Small intestine (tissue), 7 donors: Measurements from ENCODE around the gene TMEM217. TPM values are rescaled to one million over a fixed set of nuclear protein-coding genes. Genes with fewer than 3 reads are reported as not detected.

Source experiments
- DNase-seq, 2 donors: peaks; one replicate each; pipeline versions ENCODE4 v3.0.0 to v3.0.0-alpha.2; 2013
- FAIRE-seq: peaks from 2 replicates; lab custom pipeline; 2012; peaks lifted over from hg19 to GRCh38; lab: Jason Lieb, UNC
- H3K27ac ChIP-seq, 3 donors: one replicate each; pipeline ENCODE4 v1.5.1; 2013; ENCODE audit warnings: low read length in 2 of 3, mild to moderate bottlenecking in 2 of 3, control low read depth in 1 of 3, inconsistent platforms in 1 of 3, low read depth in 1 of 3, moderate library complexity in 1 of 3
- H3K27me3 ChIP-seq, 3 donors: one replicate each; pipeline ENCODE4 v1.6.1; 2013; ENCODE audit warnings: low read length in 3 of 3, inconsistent platforms in 1 of 3; ENCODE audit not compliant: control insufficient read depth in 3 of 3, insufficient read depth in 3 of 3
- H3K36me3 ChIP-seq, 3 donors: one replicate each; pipeline ENCODE4 v1.6.1; 2013; ENCODE audit warnings: low read length in 3 of 3, inconsistent platforms in 1 of 3, low read depth in 1 of 3, mild to moderate bottlenecking in 1 of 3, moderate library complexity in 1 of 3; ENCODE audit not compliant: control insufficient read depth in 3 of 3, insufficient read depth in 2 of 3
- H3K4me1 ChIP-seq, 3 donors: one replicate each; pipeline ENCODE4 v1.6.1; 2013; ENCODE audit warnings: low read length in 2 of 3, inconsistent platforms in 1 of 3, low read depth in 1 of 3, mild to moderate bottlenecking in 1 of 3, moderate library complexity in 1 of 3; ENCODE audit not compliant: control insufficient read depth in 3 of 3, insufficient read depth in 2 of 3
- H3K4me3 ChIP-seq, 3 donors: one replicate each; pipeline ENCODE4 v1.5.1; 2013; ENCODE audit warnings: low read length in 3 of 3, control low read depth in 1 of 3, inconsistent platforms in 1 of 3, low read depth in 1 of 3, mild to moderate bottlenecking in 1 of 3, moderate library complexity in 1 of 3
- H3K9me3 ChIP-seq, 2 donors: one replicate each; pipeline ENCODE4 v1.6.1; 2013; ENCODE audit warnings: low read depth in 1 of 2, low read length in 1 of 2; ENCODE audit not compliant: control insufficient read depth in 2 of 2, insufficient read depth in 1 of 2
- WGBS, 3 donors: extraction: QIAGEN DNeasy Blood & Tissue Kit; methylation state at CpG; one replicate each; pipeline ENCODE4 v1.1.7; 2013; 5-methylcytosine and 5-hydroxymethylcytosine counted together
- polyA plus RNA-seq, 4 donors: library from polyadenylated mRNA; stranded (reverse) in 3 of 4; unstranded in 1 of 4; fragments of 200-250 nt in 3 of 4; fragments of 120-200 nt in 1 of 4; gene quantifications; one replicate each; pipeline versions ENCODE4 v1.2.1 to v1.2.3, GENCODE V29; 2013
- donor health status: healthy with polysubstance abuse.
- donor health status: control.
- donor health status: control.
- donor health status: Bipolar disorder and iron deficiency.
- donor health status: healthy.

Gene TMEM217
- polyA plus RNA-seq, 4 donors, result 0.38 to 1.6 (median 0.84) TPM

- no peaks in the 10 kb centered on the region for H3K9me3 ChIP-seq
- 94 to 96% (median 95%) methylated on average over 1 of the region's 1 CpG for WGBS, 3 donors
- H3K4me1 ChIP-seq, result peaks cover 0 to 2% (median 0%) of the 10 kb centered on the region in 3 donors
- no peaks in the 10 kb centered on the region for H3K27me3 ChIP-seq
- FAIRE-seq (no peak), DNase-seq (no peak)
- no peak overlapping the region for H3K27ac ChIP-seq
- H3K36me3 ChIP-seq, result peaks cover 3 to 11% (median 8%) of the 10 kb centered on the region in 3 donors
- H3K4me3 ChIP-seq, result no peak overlapping the region
Measured at GRCh38 chr6:37275350-37275749, 17.4 kb upstream of the TMEM217 start.

GRCh38 chr6:37273690-37274089 is 15.7 kb upstream of the TMEM217 start:
- Histone ChIP-seq H3K4me3 (no peak overlapping the region), H3K27ac (no peak overlapping the region), H3K9me3 (no peaks in the 10 kb centered on the region), H3K27me3 (no peaks in the 10 kb centered on the region), H3K4me1 (peaks cover 0 to 2% (median 0%) of the 10 kb centered on the region in 3 donors), H3K36me3 (peaks cover 0 to 4% (median 3%) of the 10 kb centered on the region in 3 donors)
- no peak for FAIRE-seq
- DNase-seq, result peak; percentile 36 to 78
- WGBS, 3 donors, result 10 to 47% (median 32%) methylated on average over 3 of the region's 3 CpGs

GRCh38 chr6:37272834-37273566 is 15.1 kb upstream of the TMEM217 start:
- FAIRE-seq (no peak), DNase-seq (peak in 1 of 2 donors; percentile 13)
- Histone ChIP-seq H3K9me3 (no peaks in the 10 kb centered on the region), H3K27me3 (no peaks in the 10 kb centered on the region), H3K4me3 (no peak overlapping the region), H3K4me1 (peaks cover 0 to 2% (median 0%) of the 10 kb centered on the region in 3 donors), H3K27ac (no peak overlapping the region), H3K36me3 (peaks cover 3 to 4% (median 3%) of the 10 kb centered on the region in 3 donors)
- WGBS, 3 donors, result 52 to 66% (median 54%) methylated on average over 8 of the region's 8 CpGs

GRCh38 chr6:37269105-37269504 is 11.2 kb upstream of the TMEM217 start:
- peaks cover 3 to 4% (median 3%) of the 10 kb centered on the region in 3 donors for H3K36me3 ChIP-seq
- peaks cover 0 to 2% (median 0%) of the 10 kb centered on the region in 3 donors for H3K4me1 ChIP-seq
- H3K9me3 ChIP-seq, result no peaks in the 10 kb centered on the region
- WGBS, 3 donors, result 51 to 77% (median 70%) methylated on average over 2 of the region's 2 CpGs
- DNase-seq, result no peak
- no peak overlapping the region for H3K4me3 ChIP-seq
- no peak for FAIRE-seq
- H3K27ac ChIP-seq, result no peak overlapping the region
- H3K27me3 ChIP-seq, result no peaks in the 10 kb centered on the region

- Histone ChIP-seq H3K9me3 (no peaks in the 10 kb centered on the region), H3K27me3 (no peaks in the 10 kb centered on the region), H3K4me1 (no peaks in the 10 kb centered on the region), H3K27ac (no peak overlapping the region), H3K36me3 (peaks cover 0 to 4% (median 3%) of the 10 kb centered on the region in 3 donors), H3K4me3 (no peak overlapping the region)
- no peak for FAIRE-seq
- no peak for DNase-seq
- 93 to 96% (median 95%) methylated on average over 3 of the region's 3 CpGs for WGBS, 3 donors
Measured at GRCh38 chr6:37265860-37266259, 7.9 kb upstream of the TMEM217 start.

GRCh38 chr6:37265001-37265400 is 7.1 kb upstream of the TMEM217 start:
- Histone ChIP-seq H3K4me3 (no peak overlapping the region), H3K27ac (no peak overlapping the region), H3K36me3 (peaks cover 0 to 3% (median 2%) of the 10 kb centered on the region in 3 donors), H3K9me3 (no peaks in the 10 kb centered on the region), H3K4me1 (peaks cover 0 to 1% (median 0%) of the 10 kb centered on the region in 3 donors), H3K27me3 (no peaks in the 10 kb centered on the region)
- FAIRE-seq (no peak), DNase-seq (no peak)
- WGBS, 3 donors, result 80 to 91% (median 91%) methylated on average over 2 of the region's 2 CpGs

- no peak for FAIRE-seq
- H3K4me3 ChIP-seq, result no peak overlapping the region
- DNase-seq, result no peak
- peaks cover 0 to 2% (median 2%) of the 10 kb centered on the region in 3 donors for H3K4me1 ChIP-seq
- WGBS, 3 donors, result 73 to 82% (median 81%) methylated on average over 8 of the region's 8 CpGs
- H3K9me3 ChIP-seq, result no peaks in the 10 kb centered on the region
- H3K27ac ChIP-seq, result no peak overlapping the region
- H3K36me3 ChIP-seq, result no peaks in the 10 kb centered on the region
- H3K27me3 ChIP-seq, result no peaks in the 10 kb centered on the region
Measured at GRCh38 chr6:37262446-37263026, 4.6 kb upstream of the TMEM217 start.

GRCh38 chr6:37261198-37261597 is 3.3 kb upstream of the TMEM217 start:
- Histone ChIP-seq H3K4me3 (no peak overlapping the region), H3K4me1 (peaks cover 0 to 2% (median 2%) of the 10 kb centered on the region in 3 donors), H3K27me3 (no peaks in the 10 kb centered on the region), H3K36me3 (no peaks in the 10 kb centered on the region), H3K27ac (no peak overlapping the region), H3K9me3 (no peaks in the 10 kb centered on the region)
- 92 to 97% (median 94%) methylated on average over 5 of the region's 5 CpGs for WGBS, 3 donors
- no peak for FAIRE-seq
- no peak for DNase-seq
